Lower leg skin (tissue), 3 donors: ENCODE data around the gene NR5A2.

Experiments used
- CTCF ChIP-seq, 3 donors: fragments of 450-650 bp; IDR thresholded peaks; one replicate each; pipeline ENCODE4 v1.5.1; 2016; ENCODE audit warnings: antibody characterized with exemption in 3 of 3, mild to moderate bottlenecking in 3 of 3, moderate library complexity in 2 of 3
- POLR2A ChIP-seq, 2 donors: fragments of 450-650 bp; IDR thresholded peaks; one replicate each; pipeline ENCODE4 v1.6.1; 2016 to 2017; ENCODE audit warnings: antibody characterized with exemption in 2 of 2, mild to moderate bottlenecking in 1 of 2, moderate library complexity in 1 of 2

- TF ChIP-seq CTCF (IDR thresholded peaks at IDR 0.05) (no peak), POLR2A (IDR thresholded peaks at IDR 0.05) (no peak)
These were observed 122.5 kb downstream of the NR5A2 start for GRCh38 chr1:200150006-200150405.
